ENCODE data around the gene PLEKHN1.
"Not testable (repeated sequence)": the region's sequence is repeated elsewhere in the genome, so short reads cannot be mapped to it uniquely, and the experiment has no call there.

PLEKHN1 gene

DNA sequence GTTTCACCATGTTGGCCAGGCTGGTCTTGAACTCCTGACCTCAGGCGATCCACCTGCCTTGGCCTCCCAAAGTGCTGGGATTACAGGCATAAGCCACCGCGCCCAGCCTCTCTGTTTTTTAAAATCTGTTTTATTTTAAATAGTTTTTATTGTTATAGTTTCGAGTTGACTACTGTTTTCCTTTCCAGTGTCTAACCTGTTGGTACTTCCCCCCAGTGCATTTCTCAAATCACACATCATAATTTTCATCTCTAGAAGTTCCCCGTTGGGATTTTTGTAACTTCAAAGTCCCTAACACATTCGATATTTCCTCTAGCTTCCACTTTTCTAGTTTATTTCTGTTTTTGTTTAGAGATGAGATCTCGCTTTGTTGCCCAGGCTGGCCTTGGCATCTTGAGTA is 26.1 kb downstream of the PLEKHN1 start:
- DNase-seq (ENCODE audit: low read depth, low spot score): no peak

DNA sequence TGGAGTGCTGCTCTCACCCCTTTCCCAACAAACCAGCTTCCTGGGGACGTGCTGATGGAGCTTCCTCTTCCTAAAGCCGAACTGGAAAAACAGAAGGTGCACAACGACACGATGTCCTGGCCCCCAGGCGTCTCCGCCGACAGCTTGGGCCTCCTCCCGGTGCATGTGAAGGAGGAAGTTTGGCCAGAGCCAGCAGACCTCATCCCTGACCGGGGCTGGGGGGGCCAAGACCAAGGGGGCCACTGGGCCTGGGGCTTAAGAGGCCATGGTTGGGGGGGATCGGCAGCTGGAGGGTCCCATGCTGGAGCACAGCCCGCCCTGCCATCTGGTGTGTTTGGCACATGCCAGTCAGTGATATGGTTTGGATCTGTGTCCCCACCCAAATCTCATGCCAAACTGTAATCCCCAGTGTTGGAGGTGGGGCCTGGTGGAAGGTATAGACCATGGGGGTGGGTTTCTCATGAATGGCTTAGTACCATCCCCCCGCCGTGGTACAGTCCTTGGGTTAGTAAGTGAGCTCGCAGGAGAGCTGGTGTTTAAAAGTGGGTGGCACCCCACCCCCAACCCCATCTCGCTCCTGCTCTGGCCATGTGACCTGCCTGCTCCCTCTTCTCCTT is 27.2 kb downstream of the PLEKHN1 start:
- DNase-seq (ENCODE audit: low read depth, low spot score): no peak

DNA sequence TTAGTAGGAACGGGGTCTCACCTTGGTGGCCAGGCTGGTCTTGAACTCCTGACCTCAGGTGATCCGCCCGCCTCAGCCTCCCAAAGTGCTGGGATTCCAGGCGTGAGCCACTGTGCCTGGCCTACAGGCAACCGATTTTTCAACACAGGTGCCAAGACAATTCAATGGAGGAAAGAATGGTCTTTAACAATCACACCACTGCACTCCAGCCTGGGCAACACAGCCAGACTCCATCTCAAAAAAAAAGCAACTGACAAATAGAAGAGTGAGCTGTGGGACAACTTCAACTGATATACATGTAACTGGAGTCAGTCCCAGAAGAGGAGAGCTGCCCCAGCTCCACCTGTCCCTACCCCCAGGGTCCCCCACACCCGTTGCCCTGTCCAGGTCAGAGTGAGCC is 28.3 kb downstream of the PLEKHN1 start:
- not testable (repeated sequence) for DNase-seq (ENCODE audit: low read depth, low spot score)

DNA sequence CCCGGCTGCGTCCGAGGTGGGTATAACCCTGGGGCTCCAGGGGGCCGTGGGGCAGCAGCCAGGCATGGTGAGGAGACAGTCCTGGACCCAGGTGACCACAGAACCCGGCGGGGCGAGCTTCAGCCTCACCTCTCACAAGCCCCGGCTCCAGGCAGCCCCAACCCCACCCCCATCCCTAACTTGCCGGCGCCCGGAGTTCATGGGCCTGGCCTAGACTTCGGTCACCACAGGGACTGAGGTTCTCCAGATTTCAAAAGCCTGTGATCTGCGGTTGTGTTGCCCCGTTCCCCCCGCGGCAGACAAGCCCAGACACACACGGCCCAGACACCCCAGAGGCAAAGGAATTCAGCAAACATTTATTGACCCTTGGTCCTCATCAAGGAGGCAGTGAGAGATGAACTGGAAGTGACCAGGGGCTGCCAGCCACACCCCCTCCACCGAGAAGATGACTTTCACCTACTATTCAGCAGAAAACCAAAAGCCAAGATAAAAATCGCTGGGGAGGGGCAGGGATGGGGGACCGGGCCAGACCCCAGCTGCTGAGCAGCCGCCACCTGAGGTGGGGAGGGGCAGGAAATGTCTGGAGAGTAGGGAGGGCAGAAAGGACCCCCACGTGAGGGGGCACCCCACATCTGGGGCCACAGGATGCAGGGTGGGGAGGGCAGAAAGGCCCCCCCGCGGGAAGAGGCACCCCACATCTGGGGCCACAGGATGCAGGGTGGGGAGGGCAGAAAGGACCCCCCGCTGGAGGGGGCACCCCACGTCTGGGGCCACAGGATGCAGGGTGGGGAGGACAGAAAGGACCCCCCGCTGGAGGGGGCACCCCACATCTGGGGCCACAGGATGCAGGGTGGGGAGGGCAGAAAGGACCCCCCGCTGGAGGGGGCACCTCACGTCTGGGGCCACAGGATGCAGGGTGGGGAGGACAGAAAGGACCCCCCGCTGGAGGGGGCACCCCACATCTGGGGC is 29.7 kb downstream of the PLEKHN1 start:
- DNase-seq (ENCODE audit: low read depth, low spot score): no peak

DNA sequence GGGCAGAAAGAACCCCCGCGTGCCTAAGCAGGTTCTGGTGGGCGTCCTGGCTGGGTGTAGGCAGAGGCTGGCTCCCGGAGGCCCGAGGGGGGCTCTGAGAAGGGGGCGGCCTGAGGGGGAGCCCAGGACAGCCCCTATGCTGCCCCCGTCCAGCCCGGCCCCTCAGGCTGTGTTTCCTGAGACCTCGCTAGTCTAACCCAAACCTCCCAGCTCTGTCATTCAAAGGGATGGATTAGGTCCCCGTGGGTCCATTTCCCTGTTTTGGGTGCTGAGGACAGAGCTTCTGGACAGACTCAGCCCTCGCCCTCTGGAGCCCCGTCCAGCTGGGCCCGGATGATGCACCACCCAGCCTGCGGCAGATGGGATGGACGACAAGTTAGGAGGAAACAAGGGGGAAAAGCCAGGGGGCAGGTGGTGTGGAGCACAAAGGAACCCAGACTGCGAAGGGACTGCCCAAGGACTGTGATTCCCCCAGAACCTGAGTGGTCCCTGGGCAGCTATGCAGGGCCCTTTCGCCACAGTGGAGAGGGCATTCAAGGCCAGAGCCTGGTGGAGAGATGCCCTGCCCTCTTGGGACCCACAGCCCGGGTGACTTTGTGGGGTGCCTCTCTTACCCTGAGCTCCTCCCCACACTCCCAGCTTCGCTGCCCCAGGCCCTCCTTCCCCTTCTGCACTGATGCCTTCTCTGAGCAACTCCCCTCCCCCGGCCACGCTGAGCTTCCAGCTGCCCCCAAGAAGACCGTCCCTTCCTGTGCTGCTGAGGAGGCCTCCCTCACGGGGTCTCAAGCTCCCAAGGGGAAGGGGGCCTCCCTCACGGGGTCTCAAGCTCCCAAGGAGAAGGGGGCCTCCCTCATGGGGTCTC is 30.8 kb downstream of the PLEKHN1 start:
- DNase-seq (ENCODE audit: low read depth, low spot score): no peak

DNA sequence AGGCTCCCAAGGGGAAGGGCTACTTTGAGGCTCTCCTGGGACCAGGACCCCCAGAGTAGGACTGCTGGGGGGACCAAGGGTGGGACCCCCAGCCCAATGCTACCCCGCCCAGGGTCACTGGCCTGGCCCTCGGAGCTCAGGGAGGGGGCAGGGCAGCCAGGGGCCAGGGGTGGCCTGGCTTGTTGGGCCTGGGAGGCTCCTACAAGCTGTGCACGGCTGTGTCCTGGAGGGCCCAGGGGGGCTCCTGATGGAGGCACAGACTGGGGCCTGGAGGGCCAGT is 31.4 kb downstream of the PLEKHN1 start:
- DNase-seq (ENCODE audit: low read depth, low spot score): no peak

DNA sequence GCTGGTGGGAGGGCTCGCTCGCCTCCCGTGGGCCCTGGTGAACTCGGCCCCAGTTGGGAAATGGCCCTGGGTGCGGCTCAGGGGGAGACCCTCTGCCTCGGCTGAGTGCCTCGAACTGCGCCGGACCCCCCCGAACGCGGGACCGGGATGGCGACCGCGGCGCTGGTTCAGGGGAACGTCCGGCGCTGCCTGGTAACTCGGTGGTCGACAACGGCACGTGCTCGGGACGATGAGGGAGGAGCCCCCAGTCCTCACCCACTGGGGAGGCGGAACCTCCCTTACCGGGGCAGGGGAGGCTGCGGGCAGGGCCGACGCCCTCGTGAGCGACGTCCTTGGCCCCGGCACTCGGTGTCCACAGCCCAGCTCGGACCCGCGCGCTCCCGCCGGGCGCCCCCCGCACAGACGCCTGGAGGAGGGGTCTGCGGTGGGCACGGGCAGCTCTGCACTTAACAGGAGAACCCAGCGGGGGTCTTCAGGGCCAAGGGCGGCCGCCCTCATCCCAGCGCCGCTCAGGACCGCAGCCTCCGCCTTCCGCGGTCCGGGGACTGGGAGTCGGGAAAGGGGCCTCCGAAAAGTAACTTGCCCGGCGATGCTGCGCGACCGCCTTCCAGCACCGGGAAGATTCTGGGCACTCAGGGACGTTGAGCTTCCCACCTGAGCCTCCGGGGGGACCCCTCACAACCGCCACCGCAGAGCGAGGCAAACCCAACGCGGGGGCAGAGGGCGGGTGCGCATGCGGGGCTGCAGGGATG is 31.9 kb downstream of the PLEKHN1 start:
- no peak for DNase-seq (ENCODE audit: low read depth, low spot score)

DNA sequence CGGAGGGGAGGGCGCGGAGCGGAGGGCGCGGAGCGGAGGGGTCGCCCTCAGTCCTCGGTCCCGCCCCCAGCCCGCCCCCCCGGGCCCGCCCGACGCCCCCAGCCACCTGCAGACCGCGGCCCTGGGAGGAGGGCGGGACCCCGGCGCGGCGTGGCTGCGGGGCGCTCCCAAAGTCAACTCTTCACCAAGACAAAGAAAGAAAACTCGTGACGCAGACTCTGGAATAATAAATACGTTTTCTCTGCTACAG is 32.4 kb downstream of the PLEKHN1 start:
- no peak for DNase-seq (ENCODE audit: low read depth, low spot score)

DNA sequence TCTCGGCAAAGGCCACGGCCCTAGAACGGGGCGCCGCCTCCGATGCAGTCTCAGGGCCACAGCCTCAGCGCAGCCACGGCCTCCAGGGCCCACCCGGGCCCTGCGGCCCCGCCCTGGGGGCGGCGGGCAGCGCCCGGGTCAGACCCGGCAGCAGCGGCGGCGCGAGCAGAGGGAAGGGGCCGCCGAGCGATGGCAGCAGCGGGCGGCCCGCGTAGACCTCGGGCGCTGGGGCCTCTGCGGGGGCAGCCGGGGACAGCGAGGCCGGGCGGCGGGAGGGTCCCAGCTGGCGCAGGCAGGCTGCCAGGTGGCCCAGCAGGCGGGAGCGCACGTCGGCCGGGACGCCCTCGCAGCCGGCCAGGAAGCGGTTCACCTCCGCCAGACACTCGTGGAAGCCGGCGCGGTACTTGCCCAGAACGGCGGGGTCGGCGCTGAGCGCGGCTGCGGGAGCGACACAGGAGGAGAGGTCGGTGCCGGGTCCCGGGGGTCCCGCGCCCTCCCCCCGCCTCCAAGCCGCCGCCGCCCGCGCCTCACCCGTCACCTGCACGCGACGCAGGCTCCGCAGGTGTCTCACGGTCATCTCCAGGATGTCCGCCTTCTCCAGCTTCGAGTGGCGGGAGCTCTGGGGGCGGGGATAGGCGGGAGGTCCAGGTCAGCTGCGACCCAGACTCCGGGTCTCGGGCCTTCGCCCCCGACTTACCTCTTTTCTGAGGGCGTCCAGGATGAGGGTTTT is 32.9 kb downstream of the PLEKHN1 start:
- DNase-seq (ENCODE audit: low read depth, low spot score): no peak

DNA sequence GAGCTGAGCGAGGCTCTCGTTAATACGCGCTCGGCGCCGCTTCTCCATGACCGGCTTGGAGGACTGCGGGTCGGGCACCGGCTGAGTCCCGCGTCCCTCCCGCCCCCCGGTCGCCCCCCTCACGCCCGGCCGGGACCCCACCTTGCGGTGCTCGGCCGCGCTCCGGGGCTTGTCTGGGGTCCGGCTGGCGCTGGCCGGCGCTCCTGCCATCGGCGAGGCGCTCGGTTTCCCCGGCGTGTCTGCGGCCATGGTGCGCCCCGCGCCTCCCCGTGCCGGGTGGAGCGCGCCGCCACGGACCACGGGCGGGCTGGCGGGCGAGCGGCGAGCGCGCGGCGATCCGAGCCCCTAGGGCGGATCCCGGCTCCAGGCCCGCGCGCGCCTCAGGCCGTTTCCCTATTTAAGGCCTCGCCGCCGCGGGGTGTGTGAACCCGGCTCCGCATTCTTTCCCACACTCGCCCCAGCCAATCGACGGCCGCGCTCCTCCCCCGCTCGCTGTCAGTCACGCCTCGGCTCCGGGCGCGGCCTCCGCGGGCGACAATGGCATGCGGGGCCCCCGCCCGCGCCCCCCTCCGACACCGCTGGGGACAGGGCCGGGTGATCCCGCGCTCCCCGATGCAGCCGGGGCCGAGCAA is 33.6 kb downstream of the PLEKHN1 start, which contains the start of gene HES4:
TSS of gene HES4 (minus strand) at position 373 of the 632 bp plus-strand sequence. CDS start at position 249, 124 bp downstream.
- peak; percentile 69 for DNase-seq (ENCODE audit: low read depth, low spot score)

DNA sequence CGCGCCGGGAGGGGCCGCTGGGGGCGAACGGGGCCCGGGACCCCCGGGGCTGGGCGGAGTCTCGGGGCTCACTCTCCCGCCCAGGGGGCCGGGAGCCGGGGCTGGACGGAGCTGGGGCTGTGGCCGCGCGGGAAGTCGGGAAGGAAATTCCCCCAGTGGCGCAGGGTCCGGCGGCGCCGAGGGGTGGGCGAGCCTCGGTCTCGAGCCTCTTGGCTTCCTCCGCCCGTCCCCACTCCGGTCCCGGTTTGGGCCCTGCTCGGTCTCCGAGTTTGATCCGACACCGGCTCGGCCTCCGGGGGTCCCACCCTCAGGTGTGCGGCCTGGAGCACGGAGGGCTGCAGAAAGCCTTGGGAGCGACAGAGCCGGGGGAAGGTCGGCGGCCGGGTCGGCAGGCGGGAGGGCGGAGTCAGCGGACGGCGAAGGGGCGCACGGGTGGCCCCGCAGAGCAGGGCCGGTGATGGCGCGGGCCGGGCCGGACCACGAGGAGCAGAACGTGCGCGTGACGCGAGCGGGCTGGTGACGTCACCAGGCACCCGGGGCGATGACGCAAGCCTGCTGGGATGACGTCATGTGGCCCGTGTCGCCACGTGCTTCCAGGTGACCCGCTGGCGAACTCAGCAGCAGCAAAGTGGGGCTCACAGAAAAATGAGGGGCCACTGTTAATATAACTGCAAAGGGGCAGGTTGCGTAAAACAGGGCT is 34.2 kb downstream of the PLEKHN1 start:
- no peak for DNase-seq (ENCODE audit: low read depth, low spot score)

DNA sequence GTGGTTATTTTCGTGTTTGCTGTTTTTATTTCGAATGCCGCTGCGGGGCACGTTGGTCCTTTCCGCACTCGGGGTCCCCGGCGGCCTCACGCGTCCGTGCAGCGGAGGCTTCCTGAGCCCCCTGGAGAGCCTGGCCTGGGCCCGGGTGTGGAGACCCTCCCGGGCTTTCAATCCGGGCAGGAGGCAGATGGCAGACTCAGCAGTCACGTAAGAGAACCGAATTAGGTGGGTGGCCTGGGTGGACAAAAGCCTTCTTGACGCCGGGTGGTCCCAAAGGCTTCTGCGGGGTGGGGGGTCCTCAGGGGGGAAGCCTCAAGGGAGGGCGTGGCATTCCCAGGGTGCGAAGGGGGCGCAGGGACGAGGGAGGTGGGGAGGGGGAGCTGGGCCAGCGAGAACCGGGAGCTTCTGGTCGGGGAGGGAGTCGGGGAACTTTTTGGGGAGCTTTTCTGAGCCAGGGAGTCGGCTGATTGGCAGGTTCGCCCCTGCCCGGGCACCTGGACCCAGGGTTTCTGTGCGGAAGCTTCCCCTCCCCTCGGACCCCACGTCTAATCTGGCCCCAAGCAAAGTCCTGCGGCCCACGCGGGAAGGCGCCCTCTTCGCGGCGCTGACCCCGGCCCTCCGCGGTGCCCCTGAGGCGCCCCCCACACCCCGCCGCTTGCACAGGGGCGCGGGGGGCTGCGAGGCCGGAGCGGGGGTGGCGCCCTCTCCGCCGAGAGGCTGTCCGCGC is 34.9 kb downstream of the PLEKHN1 start:
- DNase-seq (ENCODE audit: low read depth, low spot score): no peak

DNA sequence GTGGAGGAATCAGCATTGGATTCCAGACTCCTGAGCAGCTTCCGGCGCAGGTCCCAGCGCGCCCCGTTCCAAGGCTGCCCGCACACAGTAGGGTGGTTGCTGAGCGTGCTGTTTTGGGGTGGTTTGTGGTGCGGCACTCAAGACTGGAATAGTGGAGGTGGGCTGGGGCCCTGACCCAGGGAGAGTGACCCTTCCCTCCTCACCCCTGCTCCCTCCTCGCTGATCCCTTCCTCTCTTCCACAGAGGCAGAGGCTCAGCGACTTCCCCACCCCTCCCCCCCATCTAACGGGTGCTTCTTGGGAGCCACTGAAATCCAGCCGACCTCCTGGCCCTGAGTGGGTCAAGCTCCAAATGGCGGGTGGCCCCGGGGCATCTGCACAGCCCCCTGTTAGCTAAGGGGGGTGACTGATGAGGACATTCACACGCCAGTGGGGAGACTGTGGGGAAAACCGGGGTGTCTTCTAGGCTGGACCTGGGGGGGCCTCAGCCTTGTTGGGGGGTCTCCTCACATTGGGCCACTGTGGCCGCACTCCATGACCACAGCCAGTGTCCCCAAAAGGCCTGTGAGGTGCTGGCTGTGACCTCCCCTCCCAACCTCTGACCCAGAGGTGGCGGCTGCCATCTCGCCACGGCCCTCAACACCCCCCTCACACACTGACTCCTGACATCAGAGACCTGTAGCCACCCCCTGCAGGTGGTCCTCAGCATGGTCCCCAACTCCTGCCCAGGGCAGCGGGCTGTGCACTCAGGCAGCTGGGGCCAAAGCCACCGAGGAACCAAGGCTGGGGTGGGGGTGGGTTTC is 37.5 kb downstream of the PLEKHN1 start:
- no peak for DNase-seq (ENCODE audit: low read depth, low spot score)

DNA sequence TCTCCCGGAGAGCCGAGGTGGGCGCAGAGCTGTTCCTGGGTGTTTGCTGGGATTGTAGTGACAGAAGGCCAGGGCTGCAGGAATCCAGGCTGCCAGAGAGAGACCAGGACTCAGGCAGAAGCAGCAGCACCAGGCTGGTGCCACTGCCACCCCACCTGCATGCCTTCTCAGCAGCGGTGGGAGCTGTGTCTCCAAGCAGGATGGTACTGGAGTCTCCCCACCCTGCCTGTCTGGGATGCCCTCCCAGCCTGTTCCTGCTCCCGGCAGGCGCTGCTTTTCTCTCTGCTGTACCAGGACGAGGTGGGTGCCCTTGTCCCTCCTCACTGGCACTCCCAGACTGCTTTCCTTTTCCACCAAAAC is 38.1 kb downstream of the PLEKHN1 start:
- no peak for DNase-seq (ENCODE audit: low read depth, low spot score)

DNA sequence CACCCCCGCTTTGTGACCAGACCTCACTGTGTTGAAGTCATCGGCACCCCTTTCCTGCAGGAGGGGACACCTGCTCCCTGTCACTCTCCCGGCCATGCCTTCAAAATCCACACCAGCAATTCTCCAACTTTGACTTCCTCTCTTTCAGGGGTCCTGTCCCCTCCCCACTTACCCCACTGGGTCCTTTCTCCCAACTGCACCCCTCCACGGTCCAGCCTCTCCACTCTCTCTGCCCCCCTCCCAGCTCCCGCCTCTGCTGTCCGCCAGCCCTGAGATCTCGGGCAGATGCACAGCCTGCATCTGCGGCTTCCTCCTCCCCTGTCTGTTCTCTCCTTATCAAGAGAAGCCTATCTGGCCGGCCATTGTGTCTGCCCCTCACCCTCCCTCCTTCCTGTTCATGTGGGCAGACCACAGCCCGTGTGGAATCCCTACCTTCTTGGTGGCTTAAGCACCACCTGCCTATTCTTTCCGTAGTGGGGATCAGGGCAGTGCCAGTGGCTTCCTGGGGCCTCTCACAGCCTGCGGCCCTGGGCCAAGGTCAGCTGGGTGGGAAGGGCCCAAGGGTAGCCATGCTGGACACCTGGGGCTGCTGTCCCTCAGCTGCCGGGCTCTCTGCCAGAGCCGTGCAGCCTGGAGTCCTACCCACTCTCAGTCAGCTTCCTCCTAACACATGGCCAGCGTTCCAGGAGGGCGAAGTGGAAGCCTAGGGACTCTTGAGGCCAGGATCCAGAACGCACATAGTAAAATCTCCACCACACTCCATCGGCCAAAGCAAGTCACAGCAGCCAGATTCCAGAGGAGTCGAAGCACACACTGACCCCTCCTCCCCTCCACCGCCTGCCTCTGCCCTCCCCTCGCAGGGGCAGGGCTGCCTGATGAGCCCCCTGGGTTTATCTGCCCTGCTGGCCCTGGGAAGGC is 38.8 kb downstream of the PLEKHN1 start:
- DNase-seq (ENCODE audit: low read depth, low spot score): no peak

DNA sequence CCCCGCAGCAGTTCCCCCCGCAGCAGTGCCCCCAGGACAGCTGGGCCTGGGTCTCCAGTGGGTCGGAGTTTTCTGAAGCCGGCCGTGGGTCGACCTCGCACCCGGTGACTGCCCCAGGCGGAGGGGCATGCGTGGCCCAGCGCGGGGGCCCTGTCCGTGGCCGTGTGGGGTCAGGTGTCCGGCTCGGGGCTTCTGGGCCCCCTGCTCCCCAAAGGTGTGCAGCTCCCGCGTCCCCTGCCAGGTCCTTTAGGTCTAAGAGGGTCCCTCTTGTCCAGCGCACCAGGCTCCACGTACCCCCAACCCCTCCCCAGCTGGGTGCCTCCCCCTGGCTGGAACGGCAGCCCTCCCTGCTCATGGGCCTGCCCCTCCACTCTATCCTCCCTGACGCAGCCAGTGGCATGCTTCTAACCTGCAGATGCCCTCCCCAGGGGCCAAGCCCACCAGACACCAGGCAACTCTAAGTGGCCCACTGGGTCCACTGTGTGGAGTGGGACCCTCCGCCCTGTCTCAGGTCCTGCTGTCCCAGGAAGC is 39.6 kb downstream of the PLEKHN1 start:
- no peak for DNase-seq (ENCODE audit: low read depth, low spot score)

Measured in smooth muscle cell of the brain vasculature (primary cell).